ENCODE results near the gene PRMT3. TPM values are rescaled to one million over a fixed set of nuclear protein-coding genes. Genes with fewer than 3 reads are reported as not detected.

Gene PRMT3
- total RNA-seq, 2 donors from 2014 or later = 10.1 to 12.2 TPM

- Mint-ChIP-seq H3K4me3 (no peak overlapping the region), H3K27me3 (no peaks in the 10 kb centered on the region), H3K27ac (peak overlapping the region; percentile 9), H3K36me3 (ENCODE audit: low read depth) (peaks cover 2% of the 10 kb centered on the region), H3K4me1 (peaks cover 10% of the 10 kb centered on the region)
- no peak for DNase-seq
- peak; percentile 90 for ATAC-seq
- no peaks in the 10 kb centered on the region for H3K9me3 ChIP-seq (ENCODE audit: control insufficient read depth, low read length, poor library complexity, severe bottlenecking)
Observed at GRCh38 chr11:20397281-20397680, 9.8 kb downstream of the PRMT3 start.

GRCh38 chr11:20399498-20399897 is 12.0 kb downstream of the PRMT3 start:
- Mint-ChIP-seq H3K4me3 (no peak overlapping the region), H3K36me3 (ENCODE audit: low read depth) (peaks cover 7% of the 10 kb centered on the region), H3K27ac (no peak overlapping the region), H3K4me1 (peaks cover 12% of the 10 kb centered on the region), H3K27me3 (no peaks in the 10 kb centered on the region)
- ATAC-seq = no peak
- no peak for DNase-seq
- no peaks in the 10 kb centered on the region for H3K9me3 ChIP-seq (ENCODE audit: control insufficient read depth, low read length, poor library complexity, severe bottlenecking)

- Mint-ChIP-seq H3K27ac (no peak overlapping the region), H3K4me3 (no peak overlapping the region), H3K27me3 (no peaks in the 10 kb centered on the region), H3K4me1 (peaks cover 6% of the 10 kb centered on the region), H3K36me3 (ENCODE audit: low read depth) (peaks cover 7% of the 10 kb centered on the region)
- ATAC-seq = no peak
- no peak for DNase-seq
- no peaks in the 10 kb centered on the region for H3K9me3 ChIP-seq (ENCODE audit: control insufficient read depth, low read length, poor library complexity, severe bottlenecking)
Observed at GRCh38 chr11:20403059-20403458, 15.5 kb downstream of the PRMT3 start.

GRCh38 chr11:20406484-20406883 is 19.0 kb downstream of the PRMT3 start:
- Mint-ChIP-seq H3K36me3 (ENCODE audit: low read depth) (peaks cover 7% of the 10 kb centered on the region), H3K27me3 (no peaks in the 10 kb centered on the region)

GRCh38 chr11:20407344-20407743 is 19.8 kb downstream of the PRMT3 start:
- H3K4me1 Mint-ChIP-seq = peaks cover 3% of the 10 kb centered on the region

More at GRCh38 chr11:20406484-20406883, 19.0 kb downstream of the PRMT3 start:
- no peak overlapping the region for H3K27ac Mint-ChIP-seq
- ATAC-seq (no peak), DNase-seq (no peak)
- H3K9me3 ChIP-seq (ENCODE audit: control insufficient read depth, low read length, poor library complexity, severe bottlenecking) = no peaks in the 10 kb centered on the region
- no peak overlapping the region for H3K4me3 Mint-ChIP-seq
- H3K4me1 Mint-ChIP-seq = peaks cover 3% of the 10 kb centered on the region

GRCh38 chr11:20415432-20415831 is 27.9 kb downstream of the PRMT3 start:
- H3K36me3 Mint-ChIP-seq (ENCODE audit: low read depth) = peaks cover 13% of the 10 kb centered on the region
- H3K27me3 Mint-ChIP-seq = no peaks in the 10 kb centered on the region
- H3K4me3 Mint-ChIP-seq = no peak overlapping the region
- peaks cover 11% of the 10 kb centered on the region for H3K4me1 Mint-ChIP-seq
- no peaks in the 10 kb centered on the region for H3K9me3 ChIP-seq (ENCODE audit: control insufficient read depth, low read length, poor library complexity, severe bottlenecking)
- ATAC-seq = no peak
- no peak overlapping the region for H3K27ac Mint-ChIP-seq
- no peak for DNase-seq

More at GRCh38 chr11:20407344-20407743, 19.8 kb downstream of the PRMT3 start:
- no peaks in the 10 kb centered on the region for H3K9me3 ChIP-seq (ENCODE audit: control insufficient read depth, low read length, poor library complexity, severe bottlenecking)
- Mint-ChIP-seq H3K4me3 (no peak overlapping the region), H3K27ac (no peak overlapping the region), H3K36me3 (ENCODE audit: low read depth) (peaks cover 8% of the 10 kb centered on the region), H3K27me3 (no peaks in the 10 kb centered on the region)
- DNase-seq (no peak), ATAC-seq (no peak)

GRCh38 chr11:20417771-20418170 is 30.3 kb downstream of the PRMT3 start:
- Mint-ChIP-seq H3K27ac (no peak overlapping the region), H3K36me3 (ENCODE audit: low read depth) (peaks cover 13% of the 10 kb centered on the region), H3K27me3 (no peaks in the 10 kb centered on the region), H3K4me1 (peaks cover 14% of the 10 kb centered on the region), H3K4me3 (no peak overlapping the region)
- ATAC-seq (no peak), DNase-seq (no peak)
- no peaks in the 10 kb centered on the region for H3K9me3 ChIP-seq (ENCODE audit: control insufficient read depth, low read length, poor library complexity, severe bottlenecking)

- Mint-ChIP-seq H3K4me3 (no peak overlapping the region), H3K4me1 (peaks cover 9% of the 10 kb centered on the region), H3K36me3 (ENCODE audit: low read depth) (peaks cover 6% of the 10 kb centered on the region), H3K27me3 (no peaks in the 10 kb centered on the region), H3K27ac (no peak overlapping the region)
- ATAC-seq (no peak), DNase-seq (no peak)
- no peaks in the 10 kb centered on the region for H3K9me3 ChIP-seq (ENCODE audit: control insufficient read depth, low read length, poor library complexity, severe bottlenecking)
Observed at GRCh38 chr11:20421946-20422345, 34.4 kb downstream of the PRMT3 start.

- Mint-ChIP-seq H3K4me1 (peaks cover 7% of the 10 kb centered on the region), H3K27me3 (no peaks in the 10 kb centered on the region), H3K27ac (no peak overlapping the region), H3K4me3 (no peak overlapping the region), H3K36me3 (ENCODE audit: low read depth) (peaks cover 5% of the 10 kb centered on the region)
- H3K9me3 ChIP-seq (ENCODE audit: control insufficient read depth, low read length, poor library complexity, severe bottlenecking) = no peaks in the 10 kb centered on the region
- ATAC-seq = no peak
- no peak for DNase-seq
Observed at GRCh38 chr11:20429216-20429615, 41.7 kb downstream of the PRMT3 start.

GRCh38 chr11:20438637-20439036 is 51.1 kb downstream of the PRMT3 start:
- ATAC-seq (no peak), DNase-seq (no peak)
- H3K9me3 ChIP-seq (ENCODE audit: control insufficient read depth, low read length, poor library complexity, severe bottlenecking) = no peaks in the 10 kb centered on the region
- Mint-ChIP-seq H3K4me1 (peaks cover 16% of the 10 kb centered on the region), H3K27ac (peak overlapping the region; percentile 34), H3K36me3 (ENCODE audit: low read depth) (peaks cover 10% of the 10 kb centered on the region), H3K27me3 (no peaks in the 10 kb centered on the region), H3K4me3 (no peak overlapping the region)

- DNase-seq = no peak
- Mint-ChIP-seq H3K4me1 (peaks cover 2% of the 10 kb centered on the region), H3K4me3 (no peak overlapping the region), H3K36me3 (ENCODE audit: low read depth) (no peaks in the 10 kb centered on the region), H3K27me3 (no peaks in the 10 kb centered on the region), H3K27ac (no peak overlapping the region)
- no peak for ATAC-seq
- H3K9me3 ChIP-seq (ENCODE audit: control insufficient read depth, low read length, poor library complexity, severe bottlenecking) = no peaks in the 10 kb centered on the region
Observed at GRCh38 chr11:20443596-20443995, 56.1 kb downstream of the PRMT3 start.

- no peaks in the 10 kb centered on the region for H3K9me3 ChIP-seq (ENCODE audit: control insufficient read depth, low read length, poor library complexity, severe bottlenecking)
- DNase-seq = no peak
- Mint-ChIP-seq H3K4me3 (no peak overlapping the region), H3K27ac (no peak overlapping the region), H3K36me3 (ENCODE audit: low read depth) (no peaks in the 10 kb centered on the region), H3K27me3 (no peaks in the 10 kb centered on the region), H3K4me1 (peaks cover 2% of the 10 kb centered on the region)
- ATAC-seq = no peak
Observed at GRCh38 chr11:20444535-20444934, 57.0 kb downstream of the PRMT3 start.

- Mint-ChIP-seq H3K4me1 (peaks cover 6% of the 10 kb centered on the region), H3K27me3 (no peaks in the 10 kb centered on the region), H3K36me3 (ENCODE audit: low read depth) (peaks cover 2% of the 10 kb centered on the region), H3K4me3 (no peak overlapping the region), H3K27ac (no peak overlapping the region)
- H3K9me3 ChIP-seq (ENCODE audit: control insufficient read depth, low read length, poor library complexity, severe bottlenecking) = no peaks in the 10 kb centered on the region
- DNase-seq (no peak), ATAC-seq (no peak)
Observed at GRCh38 chr11:20448834-20449233, 61.3 kb downstream of the PRMT3 start.

GRCh38 chr11:20450829-20451228 is 63.3 kb downstream of the PRMT3 start:
- Mint-ChIP-seq H3K36me3 (ENCODE audit: low read depth) (peaks cover 2% of the 10 kb centered on the region), H3K27me3 (no peaks in the 10 kb centered on the region), H3K4me1 (peaks cover 6% of the 10 kb centered on the region), H3K27ac (no peak overlapping the region), H3K4me3 (no peak overlapping the region)
- no peak for DNase-seq
- H3K9me3 ChIP-seq (ENCODE audit: control insufficient read depth, low read length, poor library complexity, severe bottlenecking) = no peaks in the 10 kb centered on the region
- ATAC-seq = no peak
